Activated CD8-positive, alpha-beta memory T cell treated with anti-CD3 and anti-CD28 coated beads, Interleukin-2, amount 50 U/mL, for 1 hour (primary cell): ENCODE results near the gene NOTCH4.

Experiments
- DNase-seq: peaks from one replicate; pipeline ENCODE4 v3.0.0-alpha.2; 2020; ENCODE audit errors: extremely low read depth

The NOTCH4 gene

GRCh38 chr6:32181915-32182529 is 41.8 kb downstream of the NOTCH4 start:
- DNase-seq = no peak

DNA sequence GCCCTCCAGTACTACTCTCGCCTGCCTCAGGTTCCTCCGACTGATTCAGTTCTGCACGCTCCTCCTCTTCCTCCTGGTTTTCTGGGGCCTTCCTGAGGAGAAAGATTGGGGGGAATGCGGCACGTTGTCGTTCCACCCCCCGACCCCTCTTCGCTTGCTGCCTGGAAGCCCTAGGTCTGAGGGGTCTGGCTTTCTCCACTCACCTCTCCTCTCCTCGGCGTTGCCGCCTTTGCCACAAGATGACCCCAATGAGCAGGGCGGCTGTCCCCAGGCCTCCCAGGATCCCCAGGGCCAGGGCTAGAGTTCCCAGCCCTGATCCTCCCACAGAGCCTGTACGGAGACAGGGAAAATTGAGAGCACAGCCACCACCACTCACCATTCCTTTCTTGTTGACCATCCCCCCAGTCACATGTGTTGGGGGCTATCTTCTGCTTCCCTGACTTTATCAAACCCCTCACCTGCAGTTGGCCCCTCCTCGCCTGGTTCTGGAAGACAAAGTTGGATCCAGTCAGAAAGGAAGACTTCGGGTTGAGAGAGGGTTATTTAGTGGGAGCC is 42.6 kb downstream of the NOTCH4 start:
- no peak for DNase-seq

- no peak for DNase-seq
These were observed 44.0 kb downstream of the NOTCH4 start for GRCh38 chr6:32179766-32180405.

DNA sequence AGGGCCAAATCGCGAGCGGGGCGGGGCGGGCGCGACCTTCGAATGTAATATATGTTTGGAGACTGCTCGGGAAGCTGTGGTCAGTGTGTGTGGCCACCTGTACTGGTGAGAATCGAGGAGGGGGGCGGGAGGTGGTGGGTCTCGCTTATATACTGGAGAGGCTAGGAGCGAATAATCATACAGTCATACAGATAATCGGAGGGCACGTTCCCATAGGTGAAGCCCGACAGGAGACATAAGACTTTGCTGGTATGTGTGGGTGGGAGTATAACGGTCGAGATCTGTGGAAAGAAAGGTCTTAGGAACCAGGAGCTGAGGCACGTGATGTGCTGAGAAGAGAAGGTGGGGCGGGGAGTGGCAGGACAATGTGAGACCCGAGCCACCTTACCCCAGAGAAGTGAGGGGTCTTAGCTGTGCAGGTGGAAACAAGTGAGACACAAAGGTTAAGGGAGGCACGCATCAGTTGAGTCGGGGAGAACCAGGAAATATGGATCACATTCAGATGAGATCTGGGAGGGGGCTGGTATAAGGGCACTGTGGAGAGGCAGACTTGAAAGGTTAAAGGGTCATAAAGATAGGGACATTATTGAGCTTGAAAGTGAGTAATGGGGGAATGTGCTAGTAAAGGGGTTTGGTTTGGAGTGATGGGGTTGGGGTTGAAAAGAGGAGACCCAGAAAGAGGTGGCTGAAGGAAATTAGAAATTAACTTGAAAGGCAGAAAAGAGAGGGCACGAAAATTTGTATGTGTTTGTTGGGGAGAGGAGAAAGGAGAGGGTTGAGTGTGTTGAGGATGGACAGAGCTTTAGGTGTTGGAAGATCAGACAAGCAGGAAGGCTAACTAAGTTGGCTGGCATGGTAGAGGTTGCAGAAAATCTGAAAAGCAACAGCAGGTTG is 45.1 kb downstream of the NOTCH4 start:
- no peak for DNase-seq

DNA sequence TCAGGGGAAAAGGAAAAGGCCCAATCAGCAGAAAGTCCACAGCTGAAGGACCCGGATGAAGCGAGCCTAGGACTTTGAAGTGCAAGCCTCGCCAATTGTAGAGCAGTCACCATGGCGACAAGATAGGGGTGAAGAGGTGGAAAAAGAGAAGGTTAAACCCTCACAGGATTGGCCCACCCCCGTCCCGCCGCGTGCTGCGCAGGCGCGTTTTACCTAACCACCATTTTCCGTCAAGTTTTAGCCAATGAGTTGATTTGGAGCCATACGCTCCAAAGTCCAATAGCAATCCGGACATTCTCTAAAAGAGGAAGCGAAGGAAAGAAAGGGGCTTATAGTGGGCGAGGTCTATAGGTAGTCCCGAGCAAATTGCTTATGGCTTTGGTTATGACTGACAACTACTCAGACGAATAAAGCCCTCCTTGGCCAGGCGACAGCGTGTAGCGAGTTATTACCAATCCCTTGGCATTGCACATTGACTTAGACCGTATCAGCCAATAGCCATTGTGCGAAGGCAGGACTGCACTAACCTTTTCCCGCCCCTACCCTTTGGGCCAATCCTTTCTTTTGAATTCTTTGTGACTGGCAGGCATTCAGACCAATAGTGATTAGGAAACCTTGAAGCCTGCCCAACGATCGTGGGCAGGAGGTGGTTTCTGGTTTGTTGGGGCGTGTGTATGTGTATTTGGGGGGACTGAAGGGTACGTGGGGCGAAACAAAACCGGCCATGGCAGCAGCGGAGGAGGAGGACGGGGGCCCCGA is 45.9 kb downstream of the NOTCH4 start, which contains the start of gene RNF5:
Gene RNF5, plus strand, starts transcription at position 618 of the 759 bp plus-strand sequence. Its CDS starts 107 bp downstream, at position 725.
- peak; percentile 97 for DNase-seq

DNA sequence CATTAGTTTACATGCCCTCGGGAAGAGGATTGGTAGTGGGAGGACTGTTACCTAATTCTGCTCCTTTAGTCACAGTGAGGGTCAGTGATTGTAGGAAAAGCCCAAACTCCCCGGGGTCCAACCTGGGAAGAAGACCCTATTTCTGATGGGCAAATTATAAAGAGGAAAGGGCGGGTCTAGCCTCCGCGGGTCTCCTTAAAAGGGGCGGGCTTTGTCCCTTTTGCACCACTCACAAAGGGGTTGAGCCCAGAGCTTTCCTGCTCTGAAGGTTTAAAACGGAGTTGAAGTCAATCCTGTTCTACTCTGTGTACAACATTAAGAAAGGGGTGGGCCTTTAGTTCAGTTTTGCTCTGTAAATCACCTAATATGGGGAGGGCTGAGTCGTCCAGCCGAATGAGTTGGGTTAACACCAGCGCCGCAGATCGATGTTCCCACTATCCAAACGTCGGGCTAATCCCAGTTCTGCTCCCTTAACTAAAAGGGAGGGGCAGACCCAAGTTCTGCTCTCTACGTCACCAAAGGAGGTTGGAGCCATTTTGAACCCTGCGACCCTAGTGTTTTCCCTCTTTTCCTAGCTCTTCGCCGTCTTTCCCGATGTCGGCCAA is 46.6 kb downstream of the NOTCH4 start:
- no peak for DNase-seq

DNA sequence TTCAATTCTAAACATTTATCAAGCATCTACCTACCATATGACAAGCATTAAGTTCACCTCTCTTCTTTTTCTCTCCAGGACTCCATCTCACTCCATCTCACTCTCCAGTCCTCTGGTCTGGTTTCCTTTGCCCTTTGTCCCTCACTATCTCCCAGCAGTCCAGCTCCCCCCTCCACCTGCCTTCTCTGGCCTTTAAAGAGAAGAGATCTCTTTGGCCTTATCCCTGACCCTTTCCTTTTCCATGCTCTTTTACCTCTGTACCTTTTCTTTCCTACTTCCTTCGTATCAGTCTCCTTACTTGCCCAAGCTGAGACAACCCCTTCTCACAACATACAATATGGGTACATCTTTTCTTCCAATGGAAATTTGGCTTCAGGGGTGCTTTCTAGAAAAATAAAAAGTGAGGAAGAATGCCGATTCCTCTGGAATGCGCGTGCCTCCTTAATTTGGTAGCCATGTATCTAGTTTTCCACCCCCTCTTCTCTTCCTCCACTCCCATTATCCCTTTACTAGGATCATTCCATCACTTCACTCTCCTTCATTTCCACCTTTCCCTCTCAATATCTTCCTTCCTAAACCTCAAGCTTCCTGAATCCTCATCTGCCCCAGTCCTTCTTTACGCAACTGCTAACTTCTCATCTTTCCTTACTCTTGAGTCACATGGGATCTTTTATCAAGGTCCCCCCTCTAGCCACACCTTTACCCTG is 47.2 kb downstream of the NOTCH4 start:
- no peak for DNase-seq

- DNase-seq = peak; percentile 83
These were observed 48.0 kb downstream of the NOTCH4 start, which contains the start of gene AGPAT1 for GRCh38 chr6:32175711-32176475. Gene AGPAT1, minus strand, starts transcription at chr6:32176084. Its CDS starts 4,588 bp downstream, at chr6:32171496.

DNA sequence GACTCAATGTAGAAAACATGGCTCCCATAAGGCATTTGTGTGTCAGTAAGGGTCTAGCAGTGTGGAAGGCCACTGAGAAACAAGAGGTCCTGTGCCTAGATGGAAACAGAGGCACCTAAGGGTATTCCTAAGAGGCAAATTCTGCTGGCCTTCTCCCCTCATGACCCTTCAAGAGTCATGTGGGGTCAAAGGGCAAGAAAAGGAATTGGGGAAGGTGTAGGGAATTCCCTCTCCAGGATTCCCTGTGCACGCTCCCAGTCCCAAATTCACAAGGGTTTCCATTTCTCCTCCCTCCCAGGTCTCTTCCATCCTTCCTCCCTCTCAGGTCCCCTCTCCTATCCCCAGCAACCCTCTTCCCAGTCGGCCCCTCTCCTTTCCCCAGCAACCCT is 48.6 kb downstream of the NOTCH4 start:
- DNase-seq = no peak

- no peak for DNase-seq
These were observed 49.5 kb downstream of the NOTCH4 start for GRCh38 chr6:32174416-32174815.

DNA sequence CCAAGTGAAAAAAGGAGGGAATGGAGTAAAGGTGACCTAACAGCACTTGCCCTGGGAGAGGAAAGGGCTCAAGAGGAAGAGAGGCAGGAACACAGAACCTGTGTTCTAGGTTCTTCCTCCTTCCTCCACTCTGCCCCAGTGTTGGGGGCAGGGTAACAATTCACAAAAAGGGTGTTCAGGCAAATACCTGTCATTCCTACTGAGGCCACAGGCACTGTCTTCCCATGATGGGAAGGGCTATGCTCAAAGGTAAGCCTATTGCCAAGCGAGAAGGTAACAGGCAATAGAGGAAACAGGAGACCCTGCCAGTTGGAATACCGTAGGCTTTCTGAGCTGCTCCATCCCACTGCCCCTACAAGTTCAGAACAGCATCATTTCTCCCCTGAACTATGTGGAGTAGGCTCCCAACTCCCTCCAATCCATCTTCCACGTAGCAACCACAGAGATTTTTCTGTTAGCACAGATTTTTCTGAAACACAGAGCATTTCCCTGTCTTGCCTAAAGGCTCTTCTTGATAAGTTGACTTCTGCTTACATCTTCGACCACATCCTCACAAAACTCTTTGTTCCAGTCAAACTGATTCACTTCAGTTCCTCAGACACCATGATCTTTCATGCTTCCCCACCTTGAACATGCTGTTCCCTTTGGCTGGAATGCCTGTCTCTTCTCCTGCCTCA is 50.7 kb downstream of the NOTCH4 start:
- no peak for DNase-seq

DNA sequence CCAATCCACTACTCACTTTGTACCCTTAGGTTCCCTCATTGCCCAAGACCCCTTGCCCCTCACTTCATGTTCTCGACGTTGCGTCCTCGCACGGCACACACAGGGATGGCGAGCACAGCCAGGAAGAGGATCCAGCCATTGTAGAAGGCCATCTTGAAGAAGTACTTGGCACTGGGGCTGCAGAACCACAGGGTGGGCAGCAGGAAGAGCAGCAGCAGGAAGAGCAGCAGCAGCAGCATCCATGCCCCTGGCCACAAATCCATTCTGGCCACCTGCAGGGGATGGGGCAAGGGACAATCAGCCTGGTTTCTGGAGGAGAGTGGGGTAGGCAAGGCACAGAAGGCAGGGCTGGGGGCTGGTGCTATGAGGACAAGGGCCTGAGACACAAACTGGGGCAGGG is 52.6 kb downstream of the NOTCH4 start:
- DNase-seq = no peak

- no peak for DNase-seq
These were observed 53.6 kb downstream of the NOTCH4 start for GRCh38 chr6:32170294-32170693.

DNA sequence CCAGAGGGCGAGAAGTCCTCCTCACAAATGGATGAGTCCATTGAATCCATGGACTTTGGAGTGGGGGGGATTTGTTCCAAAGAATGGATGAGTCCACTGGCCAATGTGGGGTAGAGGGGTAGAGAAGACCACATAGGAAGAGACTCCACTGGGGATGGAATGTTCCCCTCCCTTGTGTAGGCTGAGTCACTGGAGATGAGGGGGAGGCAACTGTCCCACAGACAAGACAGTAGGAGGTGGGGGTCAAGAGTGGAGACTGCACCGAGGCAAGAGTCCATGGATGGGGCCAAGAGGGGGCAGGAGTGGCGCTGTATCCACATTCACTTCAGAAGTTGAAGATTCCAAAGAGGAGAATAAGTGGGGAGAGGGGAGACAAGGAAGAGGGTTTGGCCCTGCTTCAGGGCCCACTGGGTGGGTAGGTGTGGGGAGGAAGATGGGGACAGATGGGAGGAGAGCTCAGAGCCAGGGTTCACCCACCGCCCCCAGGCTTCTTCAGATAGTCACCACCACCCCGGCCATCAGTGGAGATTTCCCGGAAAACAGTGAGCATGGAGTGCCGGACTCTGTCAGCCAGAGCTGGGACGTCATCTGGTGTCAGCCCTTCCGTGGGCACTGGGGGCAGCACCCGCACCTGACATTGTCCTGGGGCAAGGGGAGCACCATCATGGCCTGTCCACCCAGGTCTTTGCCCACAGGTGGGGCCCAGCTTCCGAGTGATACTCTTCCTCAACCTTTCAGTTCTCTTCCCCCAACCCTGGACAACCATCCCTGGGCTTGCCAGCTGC is 54.9 kb downstream of the NOTCH4 start:
- DNase-seq = no peak

GRCh38 chr6:32168350-32168749 is 55.5 kb downstream of the NOTCH4 start:
- no peak for DNase-seq

DNA sequence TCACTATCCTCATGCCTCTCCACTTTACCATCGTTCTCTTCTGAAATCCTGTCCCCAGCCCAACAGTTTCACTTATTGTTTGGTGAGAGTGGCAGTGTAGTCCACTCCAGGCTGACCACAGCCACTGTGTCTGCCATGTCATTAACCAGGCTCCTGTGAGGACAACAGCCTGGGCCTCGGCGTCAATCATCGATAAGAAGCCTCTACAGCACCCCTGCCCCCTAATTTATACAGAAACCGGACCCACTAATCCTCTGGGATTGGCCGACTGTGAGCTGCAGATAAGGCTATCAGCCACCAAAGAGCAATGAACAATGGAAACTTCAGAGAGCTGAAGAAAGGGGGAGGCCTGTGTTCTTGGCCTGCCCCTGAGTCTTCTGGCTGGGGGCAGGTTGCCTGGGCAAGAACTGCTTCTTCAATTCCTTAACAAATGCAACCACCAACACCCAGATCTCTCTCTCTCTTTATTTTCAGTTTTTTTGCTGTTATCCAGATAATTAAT is 56.1 kb downstream of the NOTCH4 start:
- DNase-seq = no peak

- DNase-seq = no peak
These were observed 56.6 kb downstream of the NOTCH4 start for GRCh38 chr6:32167154-32167760.
